Transverse colon (tissue), 4 donors: ENCODE data around the gene TPSB2. TPM values are rescaled to one million over a fixed set of nuclear protein-coding genes. Genes with fewer than 3 reads are reported as not detected.

Experiments used
- DNase-seq: peaks from one replicate; pipeline ENCODE4 v3.0.0-alpha.2; 2019
- H3K27ac ChIP-seq, 4 donors: fragments of 200-600 bp; sonication (generic); 2 replicates each; pipeline ENCODE4 v1.5.1; 2016 to 2018; ENCODE audit warnings: inconsistent platforms in 4 of 4
- H3K27me3 ChIP-seq: fragments of 200-600 bp; sonication (generic); 2 replicates; pipeline ENCODE4 v1.5.1; 2017; ENCODE audit warnings: inconsistent platforms
- H3K36me3 ChIP-seq, 4 donors: fragments of 200-600 bp; sonication (generic); 2 replicates each; pipeline ENCODE4 v1.5.1; 2017 to 2019; ENCODE audit warnings: inconsistent platforms in 4 of 4
- H3K4me1 ChIP-seq, 4 donors: fragments of 200-600 bp; sonication (generic); 2 replicates each; pipeline ENCODE4 v1.5.1; 2017 to 2020; ENCODE audit warnings: inconsistent platforms in 4 of 4
- H3K4me3 ChIP-seq, 4 donors: fragments of 200-600 bp; sonication (generic); 1 replicate in 1 of 4; 2 replicates in 3 of 4; pipeline versions ENCODE4 v1.5.1 to v1.6.1; 2017 to 2019; ENCODE audit warnings: inconsistent platforms in 4 of 4
- H3K9me3 ChIP-seq, 2 donors: fragments of 200-600 bp; sonication (generic); 2 replicates each; pipeline ENCODE4 v1.5.1; 2017 to 2019; ENCODE audit warnings: inconsistent platforms in 2 of 2
- EP300 ChIP-seq: sonication (generic); formaldehyde crosslinking; IDR thresholded peaks from one replicate; pipeline ENCODE4 v1.6.1; 2017; ENCODE audit warnings: antibody characterized with exemption, low read depth
- POLR2A ChIP-seq: fragments of 450-650 bp; IDR thresholded peaks from one replicate; pipeline ENCODE4 v1.6.1; 2016; ENCODE audit warnings: antibody characterized with exemption, mild to moderate bottlenecking, moderate library complexity
- POLR2AphosphoS5 ChIP-seq, 3 donors: sonication (generic); formaldehyde crosslinking; IDR thresholded peaks; one replicate each; pipeline ENCODE4 v1.6.1; 2016; ENCODE audit warnings: antibody characterized with exemption in 3 of 3
- WGBS, 2 donors: methylation state at CpG; one replicate each; pipeline ENCODE4 v1.1.5; 2018; ENCODE audit warnings: low coverage in 1 of 2; 5-methylcytosine and 5-hydroxymethylcytosine counted together
- in situ Hi-C, 4 donors: fragments of 200-750 bp; cut with MboI; loops; one replicate each; pipeline versions ENCODE4 v1.15.0 to v1.15.1; 2017; ENCODE audit warnings: low sequenced_read_pairs in 3 of 4, low pct_ligation_motif_present in 1 of 4, low pct_unique_long_range_greater_than_20kb in 1 of 4
- intact Hi-C: fragments of 100-400 bp; cut with DNase I; formaldehyde crosslinking; loops from one replicate; pipeline ENCODE4 v1.15.1; 2023; ENCODE audit warnings: low total_unique reads
- total RNA-seq, 4 donors: library from RNA; depleted of rRNA; stranded (reverse); fragments of >200 nt; gene quantifications; one replicate each; pipeline ENCODE4 v1.1.0, GENCODE V29; 2016
- TF ChIP-seq, protein P1 (sequence below), 5 experiments: fragments of 200-600 bp in 3 of 5; fragments of 450-650 bp in 2 of 5; sonication (generic) in 3 of 5; IDR thresholded peaks; 1 replicate in 2 of 5; 2 replicates in 3 of 5; pipeline ENCODE4 v1.5.1; 2016 to 2017; ENCODE audit warnings: antibody characterized with exemption in 5 of 5, inconsistent platforms in 3 of 5, mild to moderate bottlenecking in 2 of 5, moderate library complexity in 1 of 5

The TPSB2 gene
- total RNA-seq, 4 donors from 2014 or later, result 12.5 to 35.2 (median 24.8) TPM

DNA sequence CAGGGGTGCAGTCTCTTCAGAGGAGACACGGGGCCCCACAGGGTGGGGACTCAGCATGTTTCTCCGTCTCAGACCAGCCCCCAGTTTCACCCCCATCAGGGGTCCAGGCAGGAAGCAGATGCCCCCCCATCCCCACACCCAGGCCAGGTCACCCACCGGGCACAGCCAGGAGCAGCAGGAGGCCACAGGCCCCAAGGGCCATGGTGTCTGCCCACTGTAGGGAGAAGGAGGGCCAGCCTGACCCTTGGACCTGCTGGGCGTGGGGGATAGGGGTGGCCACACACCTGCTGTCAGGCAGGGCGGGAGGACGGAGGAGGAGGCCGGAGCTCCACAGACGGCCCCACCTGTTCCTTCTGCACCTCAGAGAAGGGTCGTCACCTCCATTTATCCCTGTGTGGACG, 4.9 kb downstream of the TPSB2 start, which contains the start of gene TPSG1:
Gene TPSG1 (minus strand): TSS at position 218 of the 401 bp plus-strand sequence. CDS start 16 bp downstream, at position 202.
- H3K27ac ChIP-seq, result peak within 1 kb of the TSS; percentile 44 to 75 (median 57)
- peak; percentile 43 for DNase-seq
- TF ChIP-seq POLR2A (no peak), POLR2AphosphoS5 (IDR thresholded peaks at IDR 0.05) (peak in 2 of 3 donors; percentile 31 to 58), EP300 (no peak)
- TF ChIP-seq, protein P1, sequence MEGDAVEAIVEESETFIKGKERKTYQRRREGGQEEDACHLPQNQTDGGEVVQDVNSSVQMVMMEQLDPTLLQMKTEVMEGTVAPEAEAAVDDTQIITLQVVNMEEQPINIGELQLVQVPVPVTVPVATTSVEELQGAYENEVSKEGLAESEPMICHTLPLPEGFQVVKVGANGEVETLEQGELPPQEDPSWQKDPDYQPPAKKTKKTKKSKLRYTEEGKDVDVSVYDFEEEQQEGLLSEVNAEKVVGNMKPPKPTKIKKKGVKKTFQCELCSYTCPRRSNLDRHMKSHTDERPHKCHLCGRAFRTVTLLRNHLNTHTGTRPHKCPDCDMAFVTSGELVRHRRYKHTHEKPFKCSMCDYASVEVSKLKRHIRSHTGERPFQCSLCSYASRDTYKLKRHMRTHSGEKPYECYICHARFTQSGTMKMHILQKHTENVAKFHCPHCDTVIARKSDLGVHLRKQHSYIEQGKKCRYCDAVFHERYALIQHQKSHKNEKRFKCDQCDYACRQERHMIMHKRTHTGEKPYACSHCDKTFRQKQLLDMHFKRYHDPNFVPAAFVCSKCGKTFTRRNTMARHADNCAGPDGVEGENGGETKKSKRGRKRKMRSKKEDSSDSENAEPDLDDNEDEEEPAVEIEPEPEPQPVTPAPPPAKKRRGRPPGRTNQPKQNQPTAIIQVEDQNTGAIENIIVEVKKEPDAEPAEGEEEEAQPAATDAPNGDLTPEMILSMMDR (IDR thresholded peaks at IDR 0.05), result no peak
- H3K27me3 ChIP-seq, result no peaks in the 10 kb centered on the region
- no peaks in the 10 kb centered on the region for H3K9me3 ChIP-seq
- 46% methylated on average over 9 of the region's 10 CpGs; no CpG with 5 or more reads in 1 of the 2 donors for WGBS, 2 donors
- no peak within 1 kb of the TSS for H3K4me3 ChIP-seq
- in situ Hi-C loops, result no loop called here
- peaks cover 0 to 8% (median 3%) of the 10 kb centered on the region in 4 donors for H3K4me1 ChIP-seq
- H3K36me3 ChIP-seq, result no peaks in the 10 kb centered on the region
- intact Hi-C loops, result no loop called here

DNA sequence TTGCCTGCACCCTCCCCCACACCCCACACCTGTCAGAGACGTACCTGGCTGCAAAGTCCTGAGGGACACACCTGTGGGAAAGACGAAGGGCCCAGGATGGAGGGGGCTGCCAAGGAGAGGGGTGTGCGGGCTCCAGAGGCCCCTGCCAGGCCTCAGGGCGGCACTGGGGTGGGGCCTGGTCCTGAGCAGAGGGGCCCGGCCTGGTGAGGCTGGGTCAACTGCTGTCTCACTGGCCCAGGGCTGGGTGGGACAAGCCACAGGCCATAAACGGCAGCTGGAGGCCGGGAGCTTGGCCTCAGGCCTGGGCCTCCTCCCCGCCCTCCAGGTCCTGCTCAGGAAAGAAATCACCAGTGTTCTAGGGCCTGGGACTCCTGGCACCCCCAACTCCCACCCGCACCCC, 5.4 kb downstream of the TPSB2 start:
- no peaks in the 10 kb centered on the region for H3K9me3 ChIP-seq
- intact Hi-C loops (no loop called here), in situ Hi-C loops (no loop called here)
- DNase-seq, result peak; percentile 39
- TF ChIP-seq EP300, result no peak
- TF ChIP-seq, protein P1 (IDR thresholded peaks at IDR 0.05), result no peak
- TF ChIP-seq POLR2AphosphoS5 (IDR thresholded peaks at IDR 0.05), result peak in 1 of 3 donors; percentile 23
- peak overlapping the region; percentile 44 to 75 (median 57) for H3K27ac ChIP-seq
- no peaks in the 10 kb centered on the region for H3K27me3 ChIP-seq
- no peak overlapping the region for H3K4me3 ChIP-seq
- H3K36me3 ChIP-seq, result no peaks in the 10 kb centered on the region
- WGBS, 2 donors, result 30% methylated on average over 6 of the region's 9 CpGs; no CpG with 5 or more reads in 1 of the 2 donors
- H3K4me1 ChIP-seq, result peaks cover 0 to 8% (median 3%) of the 10 kb centered on the region in 4 donors

DNA sequence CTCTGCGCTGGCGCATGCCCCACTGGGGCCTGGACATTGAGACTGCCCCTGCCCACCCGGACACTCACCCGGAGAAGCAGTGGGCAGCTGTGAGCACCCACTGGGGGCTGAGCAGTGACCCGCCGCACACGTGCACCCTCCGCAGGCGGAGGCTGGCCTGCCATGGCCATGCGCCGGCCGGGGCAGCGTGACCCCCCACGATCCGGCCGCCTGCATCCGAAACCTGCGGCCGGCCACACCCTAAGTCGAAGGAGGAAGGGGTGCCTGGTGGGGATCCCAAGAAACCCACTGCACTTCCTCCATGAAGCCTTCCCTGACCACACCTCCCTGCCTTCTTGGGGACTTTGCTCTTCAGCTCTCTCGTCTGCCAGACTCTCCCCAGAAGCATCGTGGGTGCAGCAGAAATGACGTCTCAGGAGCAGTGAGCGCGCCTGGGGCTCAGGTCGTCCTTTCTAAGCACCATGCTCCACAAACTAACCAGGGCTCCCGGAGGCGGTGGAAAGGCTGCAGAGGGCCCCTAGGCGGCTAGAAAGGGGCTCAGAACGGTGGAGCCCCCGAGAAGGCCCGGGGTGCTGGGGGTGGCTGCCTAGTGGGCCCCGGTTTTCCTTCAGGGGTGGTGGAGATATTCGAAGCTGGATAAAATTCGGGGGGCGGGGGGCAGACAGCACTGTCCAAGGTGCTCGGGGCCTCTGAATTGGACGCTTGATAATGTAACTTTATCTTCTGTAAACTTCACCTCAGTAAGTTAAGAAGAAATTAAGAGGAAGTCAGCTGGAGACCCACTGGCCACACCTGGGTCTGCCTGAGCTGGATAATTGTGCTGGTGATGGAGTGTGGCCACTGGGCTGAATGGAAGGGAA, 6.4 kb downstream of the TPSB2 start:
- Histone ChIP-seq H3K27me3 (no peaks in the 10 kb centered on the region), H3K4me3 (no peak overlapping the region), H3K36me3 (no peaks in the 10 kb centered on the region), H3K4me1 (peaks cover 0 to 8% (median 3%) of the 10 kb centered on the region in 4 donors), H3K9me3 (no peaks in the 10 kb centered on the region), H3K27ac (peak overlapping the region in 3 of 4 donors; percentile 43 to 69 (median 45))
- intact Hi-C loops, result no loop called here
- in situ Hi-C loops, result no loop called here
- WGBS, 2 donors, result 75% methylated on average over 26 of the region's 38 CpGs; no CpG with 5 or more reads in 1 of the 2 donors
- no peak for DNase-seq
- TF ChIP-seq EP300, result no peak
- TF ChIP-seq, protein P1 (IDR thresholded peaks at IDR 0.05), result no peak
- no peak for TF ChIP-seq POLR2AphosphoS5 (IDR thresholded peaks at IDR 0.05)
- TF ChIP-seq POLR2A, result no peak

DNA sequence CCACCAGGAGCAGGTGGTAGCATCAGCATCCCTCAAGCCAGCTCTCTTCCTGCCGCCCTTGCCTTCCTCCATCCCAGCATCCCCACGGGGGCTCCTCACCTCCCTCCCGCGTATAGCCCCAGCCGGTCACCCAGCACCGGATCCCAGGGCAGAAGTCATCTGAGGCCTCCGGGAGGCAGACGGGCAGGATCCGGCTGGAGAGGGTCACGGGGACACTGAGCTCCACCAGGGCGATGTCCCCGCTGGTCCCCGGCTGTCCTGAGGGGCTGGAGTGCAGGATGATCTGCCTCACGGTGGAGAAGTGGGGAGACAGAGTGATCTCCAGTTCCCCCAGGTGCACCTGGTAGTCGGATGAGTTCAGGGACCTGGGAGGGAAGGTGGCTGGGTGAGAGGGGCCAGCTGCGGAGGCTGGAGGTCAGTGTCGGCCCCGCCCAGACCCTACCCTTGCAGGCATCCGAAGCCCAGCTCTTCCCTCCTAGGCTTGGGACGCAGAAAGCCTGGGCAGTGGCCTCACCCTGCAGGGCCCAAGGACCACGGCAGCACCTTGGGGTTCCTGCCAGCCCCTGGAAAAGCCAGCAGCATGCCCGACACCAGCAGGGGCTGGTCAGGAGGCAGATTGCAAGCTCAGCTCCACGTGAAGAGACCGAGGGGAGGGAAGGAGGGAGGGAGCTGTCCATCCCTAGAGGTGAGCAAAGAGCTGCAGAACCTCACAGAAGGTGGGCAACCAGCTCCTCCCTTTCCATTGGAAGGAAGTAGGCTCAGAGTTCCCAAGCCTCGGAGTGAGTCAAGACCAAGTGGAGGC, 7.2 kb downstream of the TPSB2 start:
- Histone ChIP-seq H3K9me3 (no peaks in the 10 kb centered on the region), H3K4me1 (peaks cover 0 to 8% (median 3%) of the 10 kb centered on the region in 4 donors), H3K27ac (no peak overlapping the region), H3K4me3 (no peak overlapping the region), H3K36me3 (no peaks in the 10 kb centered on the region), H3K27me3 (no peaks in the 10 kb centered on the region)
- 73% methylated on average over 19 of the region's 25 CpGs; no CpG with 5 or more reads in 1 of the 2 donors for WGBS, 2 donors
- intact Hi-C loops, result no loop called here
- no peak for TF ChIP-seq POLR2AphosphoS5 (IDR thresholded peaks at IDR 0.05)
- TF ChIP-seq, protein P1 (IDR thresholded peaks at IDR 0.05), result no peak
- TF ChIP-seq POLR2A, result no peak
- no peak for TF ChIP-seq EP300
- no peak for DNase-seq
- in situ Hi-C loops, result no loop called here
